Activated CD8-positive, alpha-beta T cell treated with anti-CD3 and anti-CD28 coated beads for 36 hours (primary cell): ENCODE measurements around the gene CAPZA1. TPM values are rescaled to one million over a fixed set of nuclear protein-coding genes. Genes with fewer than 3 reads are reported as not detected.

Source experiments
- ATAC-seq: fragments of 200-7000 bp; cut with Tn5 transposase; one replicate; pipeline ENCODE4 v1.10.0; 2021; ENCODE audit warnings: mild to moderate bottlenecking, moderate library complexity
- CTCF ChIA-PET: fragments of 350-600 bp; sonication (Branson Sonifier 250); formaldehyde crosslinking; loops from one replicate; lab custom pipeline; 2021; ENCODE audit warnings: antibody characterized with exemption; lab: Charles Lee
- POLR2A ChIA-PET: fragments of 350-600 bp; sonication (Branson Sonifier 250); formaldehyde crosslinking; loops from one replicate; lab custom pipeline; 2021; ENCODE audit warnings: antibody characterized with exemption; lab: Charles Lee
- DNase-seq: peaks from one replicate; pipeline ENCODE4 v3.0.0-alpha.2; 2020
- H3K27ac Mint-ChIP-seq: one replicate; pipeline ENCODE4 v1.8.0; 2021; ENCODE audit warnings: mild to moderate bottlenecking, mixed read lengths
- H3K27me3 Mint-ChIP-seq: one replicate; pipeline ENCODE4 v1.8.0; 2021; ENCODE audit warnings: mixed read lengths
- H3K36me3 Mint-ChIP-seq: one replicate; pipeline ENCODE4 v1.8.0; 2021; ENCODE audit warnings: low read depth, mixed read lengths
- H3K4me1 Mint-ChIP-seq: one replicate; pipeline ENCODE4 v1.8.0; 2021; ENCODE audit warnings: low read depth, mixed read lengths
- H3K4me3 Mint-ChIP-seq: one replicate; pipeline ENCODE4 v1.8.0; 2021; ENCODE audit warnings: mild to moderate bottlenecking, moderate library complexity, mixed read lengths
- H3K9me3 Mint-ChIP-seq: one replicate; pipeline ENCODE4 v1.8.0; 2021; ENCODE audit warnings: mixed read lengths
- CTCF ChIP-seq: fragments of 200-600 bp; IDR thresholded peaks from one replicate; pipeline ENCODE4 v1.8.0; 2022; ENCODE audit warnings: antibody characterized with exemption, mild to moderate bottlenecking
- intact Hi-C: fragments of 100-400 bp; cut with micrococcal nuclease; formaldehyde crosslinking; loops from one replicate; pipeline ENCODE4 v1.10.0; 2022
- total RNA-seq, 2 experiments: library from RNA; stranded (reverse); gene quantifications; one replicate each; pipeline ENCODE4 v1.2.3, GENCODE V29; 2021

Gene CAPZA1
- total RNA-seq, 2 experiments from 2014 or later = 220 to 230 TPM

- H3K9me3 Mint-ChIP-seq = no peaks in the 10 kb centered on the region
- H3K36me3 Mint-ChIP-seq = peaks cover 71% of the 10 kb centered on the region
- DNase-seq = no peak
- H3K27me3 Mint-ChIP-seq = no peaks in the 10 kb centered on the region
- ATAC-seq = no peak
- intact Hi-C loops = no loop called here
- ChIA-PET CTCF (interaction anchor here (2.0 kb wide), 1 partner anchor 7 kb away, joined by 5 read pairs; no protein-coding TSS in a partner anchor), POLR2A (interaction anchor here (1.2 to 6.1 kb wide), 4 partner anchors 8 to 49 kb away, joined by 3 to 41 read pairs (median 4); partner anchors contain the start of genes CAPZA1, MOV10, PPM1J and ST7L)
- TF ChIP-seq CTCF = no peak
- H3K27ac Mint-ChIP-seq = peak overlapping the region; percentile 50
- peaks cover 34% of the 10 kb centered on the region for H3K4me1 Mint-ChIP-seq
- H3K4me3 Mint-ChIP-seq = no peak overlapping the region
These were observed 46.2 kb downstream of the CAPZA1 start for GRCh38 chr1:112665857-112666256.

- intact Hi-C loops = no loop called here
- H3K27ac Mint-ChIP-seq = peak overlapping the region; percentile 55
- POLR2A ChIA-PET = no interaction called here
- CTCF ChIA-PET = no interaction called here
- peaks cover 34% of the 10 kb centered on the region for H3K4me1 Mint-ChIP-seq
- no peaks in the 10 kb centered on the region for H3K9me3 Mint-ChIP-seq
- H3K4me3 Mint-ChIP-seq = no peak overlapping the region
- peaks cover 69% of the 10 kb centered on the region for H3K36me3 Mint-ChIP-seq
- DNase-seq (no peak), ATAC-seq (no peak)
- no peak for TF ChIP-seq CTCF
- no peaks in the 10 kb centered on the region for H3K27me3 Mint-ChIP-seq
These were observed 47.3 kb downstream of the CAPZA1 start for GRCh38 chr1:112666946-112667345.

GRCh38 chr1:112672009-112672408 lies 52.4 kb downstream of the CAPZA1 start:
- ChIA-PET CTCF (interaction anchor here (0.6 to 2.1 kb wide), 9 partner anchors 10 to 170 kb away, joined by 3 to 6 read pairs (median 4); partner anchors contain the start of gene PPM1J), POLR2A (interaction anchor here (1.0 to 5.0 kb wide), 5 partner anchors 9 to 53 kb away, joined by 3 to 50 read pairs (median 6); partner anchors contain the start of genes CAPZA1 and ST7L)
- peaks cover 63% of the 10 kb centered on the region for H3K36me3 Mint-ChIP-seq
- H3K4me1 Mint-ChIP-seq = peaks cover 59% of the 10 kb centered on the region
- DNase-seq (no peak), ATAC-seq (no peak)
- no peak overlapping the region for H3K4me3 Mint-ChIP-seq
- H3K9me3 Mint-ChIP-seq = no peaks in the 10 kb centered on the region
- no peak overlapping the region for H3K27ac Mint-ChIP-seq
- no peak for TF ChIP-seq CTCF
- no peaks in the 10 kb centered on the region for H3K27me3 Mint-ChIP-seq
- intact Hi-C loops = loop anchor here (5.0 kb wide), 2 partner anchors 35 to 50 kb away; partner anchors contain the start of gene RHOC

GRCh38 chr1:112672842-112673241 lies 53.2 kb downstream of the CAPZA1 start:
- Mint-ChIP-seq H3K27ac (peak overlapping the region; percentile 50), H3K4me1 (peaks cover 58% of the 10 kb centered on the region), H3K4me3 (no peak overlapping the region), H3K27me3 (no peaks in the 10 kb centered on the region), H3K36me3 (peaks cover 56% of the 10 kb centered on the region), H3K9me3 (no peaks in the 10 kb centered on the region)
- TF ChIP-seq CTCF = no peak
- ChIA-PET POLR2A (interaction anchor here (1.0 to 5.0 kb wide), 6 partner anchors 10 to 54 kb away, joined by 3 to 50 read pairs (median 12); partner anchors contain the start of genes CAPZA1 and ST7L), CTCF (interaction anchor here (0.6 to 4.3 kb wide), 11 partner anchors 8 to 282 kb away, joined by 3 to 19 read pairs (median 4); no protein-coding TSS in a partner anchor)
- ATAC-seq = no peak
- intact Hi-C loops = loop anchor here (5.0 kb wide), 2 partner anchors 34 to 51 kb away; partner anchors contain the start of gene RHOC
- DNase-seq = no peak
